ENCODE measurements around the gene RIMKLB. TPM values are rescaled to one million over a fixed set of nuclear protein-coding genes. Genes with fewer than 3 reads are reported as not detected.

RIMKLB gene
- total and polyA plus RNA-seq, 2 of the 8 experiments (the other 6 are each of a cell fraction or from before 2014, with no cell fraction given) = 37.8 to 78.2 TPM

DNA sequence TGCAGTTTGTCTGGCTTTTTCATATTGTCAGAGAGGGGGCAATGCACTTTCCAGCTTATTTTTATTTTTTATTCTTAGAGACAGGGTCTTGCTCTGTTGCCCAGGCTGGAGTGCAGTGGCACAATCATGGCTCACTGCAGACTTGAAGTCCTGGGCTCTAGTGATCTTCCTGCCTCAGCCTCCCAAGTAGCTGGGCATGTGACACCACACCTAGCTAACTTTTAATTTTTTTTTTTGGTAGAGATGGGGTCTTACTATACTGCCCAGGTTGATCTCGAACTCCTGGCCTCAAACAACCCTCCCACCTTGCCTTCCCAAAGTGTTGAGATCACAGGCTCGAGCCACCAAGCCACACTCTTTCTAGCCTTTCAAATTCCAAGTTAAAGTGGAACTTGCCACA, 120.7 kb downstream of the RIMKLB start:
- Histone ChIP-seq H3K14ac (ENCODE audit: insufficient read length) (no peak overlapping the region), H3K4me2 (ENCODE audit: insufficient read depth in 1 of 2, low read depth in 2 of 2, low read length in 2 of 2) (peak overlapping the region in 1 of 2 experiments; percentile 82; a peak in 3 of 4 replicates), H3K27me3 (replicated peaks in 1 of 4; ENCODE audit: control insufficient read depth in 3 of 4, extremely low read depth in 1 of 4, insufficient read depth in 3 of 4, low read length in 3 of 4) (no peaks in the 10 kb centered on the region), H2BK15ac (ENCODE audit: low read length) (0 out of 2 replicates have a peak overlapping the region, but pooled peaks have one; percentile 77), H3K23ac (ENCODE audit: insufficient read length) (no peak overlapping the region), H3K18ac (ENCODE audit: extremely low read depth, low read length) (peak overlapping the region; percentile 97), H3K56ac (replicated peaks; ENCODE audit: insufficient read length, low read depth, low read length) (no peak overlapping the region), H3K36me3 (ENCODE audit: control insufficient read depth in 2 of 4, insufficient read depth in 4 of 4, low read length in 3 of 4) (no peaks in the 10 kb centered on the region), H3K9me3 (ENCODE audit: insufficient read depth in 2 of 2, low read depth in 1 of 2, low read length in 1 of 2) (no peaks in the 10 kb centered on the region), H2AK5ac (ENCODE audit: low read depth, low read length) (peak overlapping the region; percentile 90), H4K5ac (ENCODE audit: insufficient read length, low read depth, low read length) (peak overlapping the region; percentile 80), H3K9ac (replicated peaks in 1 of 4; ENCODE audit: extremely low read depth in 1 of 4, low read depth in 3 of 4, low read length in 3 of 4) (no peak overlapping the region; a peak in 1 of 7 replicates), H3K27ac (ENCODE audit: low read depth, low read length) (peak overlapping the region; percentile 58; the same call in 1 of the 2 replicates), H4K8ac (ENCODE audit: extremely low read depth, insufficient read depth, low read length) (no peak overlapping the region; the same call in 1 of the 2 replicates), H2BK20ac (ENCODE audit: low read length) (peak overlapping the region; percentile 94; the same call in 1 of the 2 replicates), H4K91ac (replicated peaks; ENCODE audit: insufficient read length, low read length) (peak overlapping the region; percentile 94), H2AFZ (ENCODE audit: low read length) (no peak overlapping the region), H4K20me1 (replicated peaks in 1 of 2; ENCODE audit: control insufficient read depth in 1 of 2, insufficient read depth in 2 of 2, low read length in 2 of 2) (no peaks in the 10 kb centered on the region), H2BK5ac (ENCODE audit: low read depth, low read length) (peak overlapping the region; percentile 80; the same call in 1 of the 2 replicates), H2BK120ac (replicated peaks; ENCODE audit: low read depth, low read length) (peak overlapping the region; percentile 91), H3K79me2 (ENCODE audit: control insufficient read depth in 1 of 2, insufficient read depth in 2 of 2, low read length in 2 of 2) (no peaks in the 10 kb centered on the region), H3K23me2 (ENCODE audit: low read depth, low read length) (no peaks in the 10 kb centered on the region; the same call in 1 of the 2 replicates), H3K79me1 (ENCODE audit: low read depth, low read length) (no peaks in the 10 kb centered on the region), H2BK12ac (ENCODE audit: low read depth, low read length) (peak overlapping the region; percentile 69; the same call in 1 of the 2 replicates), H3K4ac (replicated peaks; ENCODE audit: insufficient read length, low read depth, low read length) (no peak overlapping the region), H3K4me1 (replicated peaks in 1 of 4; ENCODE audit: control insufficient read depth in 3 of 4, insufficient read depth in 4 of 4, low read length in 3 of 4) (peaks cover 4 to 23% (median 21%) of the 10 kb centered on the region in 4 experiments), H3K4me3 (ENCODE audit: extremely low read depth in 1 of 4, insufficient read depth in 2 of 4, low read depth in 3 of 4, low read length in 4 of 4) (no peak overlapping the region)
- FAIRE-seq (no peak), DNase-seq (ENCODE audit: low read depth in 1 of 2, low spot score in 2 of 2) (no peak)
- 75% methylated on average over 2 of the region's 2 CpGs; no CpG with 5 or more reads in 1 of the 2 experiments for WGBS, 2 experiments (ENCODE audit: extremely low coverage in 1 of 2, insufficient coverage in 1 of 2, insufficient read length in 1 of 2, insufficient replicate concordance in 2 of 2, low coverage in 1 of 2, low lambda C conversion rate in 2 of 2, missing lambda C conversion rate in 1 of 2)
- ChIA-PET CTCF (ENCODE audit: partially characterized antibody) (interaction anchor here (1.0 to 3.7 kb wide), 13 partner anchors 13 to 161 kb away, joined by 3 to 25 read pairs (median 5); no protein-coding TSS in a partner anchor), POLR2A (ENCODE audit: partially characterized antibody) (interaction anchor here (0.8 to 10.4 kb wide), 11 partner anchors 9 to 248 kb away, joined by 3 to 211 read pairs (median 4); partner anchors contain the start of genes PHC1 and RIMKLB)
- TF ChIP-seq TBP (IDR thresholded peaks at IDR 0.05; ENCODE audit: low read depth, low read length) = no peak
- no peak for TF ChIP-seq SP1 (IDR thresholded peaks at IDR 0.05; ENCODE audit: low read depth, low read length)
- no peak for TF ChIP-seq CREB1 (IDR thresholded peaks at IDR 0.05)
- TF ChIP-seq HDAC2 (IDR thresholded peaks at IDR 0.05; ENCODE audit: borderline replicate concordance in 1 of 2, low read depth in 2 of 2, low read length in 2 of 2) = 0 out of 4 replicates have a peak, but pooled peaks of 1 of the 2 experiments have one; percentile 40
- no peak for TF ChIP-seq CEBPB (IDR thresholded peaks at IDR 0.05; ENCODE audit: low read depth, low read length)
- no peak for TF ChIP-seq SP4 (IDR thresholded peaks at IDR 0.05; ENCODE audit: low read length)
- no peak for TF ChIP-seq TAF1 (IDR thresholded peaks at IDR 0.05; ENCODE audit: low read depth, low read length)
- no peak for TF ChIP-seq NRF1 (IDR thresholded peaks at IDR 0.05; ENCODE audit: low read depth, low read length)
- TF ChIP-seq, protein P1, sequence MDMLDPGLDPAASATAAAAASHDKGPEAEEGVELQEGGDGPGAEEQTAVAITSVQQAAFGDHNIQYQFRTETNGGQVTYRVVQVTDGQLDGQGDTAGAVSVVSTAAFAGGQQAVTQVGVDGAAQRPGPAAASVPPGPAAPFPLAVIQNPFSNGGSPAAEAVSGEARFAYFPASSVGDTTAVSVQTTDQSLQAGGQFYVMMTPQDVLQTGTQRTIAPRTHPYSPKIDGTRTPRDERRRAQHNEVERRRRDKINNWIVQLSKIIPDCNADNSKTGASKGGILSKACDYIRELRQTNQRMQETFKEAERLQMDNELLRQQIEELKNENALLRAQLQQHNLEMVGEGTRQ (IDR thresholded peaks at IDR 0.05; ENCODE audit: low read length) = no peak
- peak; percentile 77 for TF ChIP-seq KDM1A (IDR thresholded peaks at IDR 0.05; ENCODE audit: borderline replicate concordance, low read length)
- TF ChIP-seq, protein P2, sequence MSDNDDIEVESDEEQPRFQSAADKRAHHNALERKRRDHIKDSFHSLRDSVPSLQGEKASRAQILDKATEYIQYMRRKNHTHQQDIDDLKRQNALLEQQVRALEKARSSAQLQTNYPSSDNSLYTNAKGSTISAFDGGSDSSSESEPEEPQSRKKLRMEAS (IDR thresholded peaks at IDR 0.05) = 0 out of 2 replicates have a peak, but pooled peaks have one; percentile 35
- TF ChIP-seq SIX5 (IDR thresholded peaks at IDR 0.05; ENCODE audit: low read depth, low read length) = no peak
- TF ChIP-seq CHD2 (IDR thresholded peaks at IDR 0.05; ENCODE audit: low read length) = no peak

Data from H1 (cell line).